Measurements from ENCODE around the gene TMEM114. TPM values are rescaled to one million over a fixed set of nuclear protein-coding genes. Genes with fewer than 3 reads are reported as not detected.

Gene TMEM114
- total RNA-seq, 1 donor, result not detected

GRCh38 chr16:8622315-8622656 is 32.0 kb upstream of the TMEM114 start:
- Histone ChIP-seq H3K79me2 (ENCODE audit: insufficient read depth, low read length) (peaks cover 41% of the 10 kb centered on the region), H3K4me2 (ENCODE audit: insufficient read depth, low read length) (peak overlapping the region; percentile 93), H3K9me3 (ENCODE audit: low read depth, low read length) (no peaks in the 10 kb centered on the region), H4K20me1 (ENCODE audit: insufficient read depth, low read length) (peaks cover 19% of the 10 kb centered on the region), H3K4me1 (ENCODE audit: insufficient read depth, low read length) (peaks cover 23% of the 10 kb centered on the region), H3K27me3 (ENCODE audit: insufficient read depth, low read length) (peaks cover 3% of the 10 kb centered on the region), H3K4me3 (ENCODE audit: insufficient read depth, low read length) (peak overlapping the region; percentile 97), H2AFZ (ENCODE audit: low read length) (peak overlapping the region; percentile 100), H3K27ac (ENCODE audit: low read depth, low read length) (peak overlapping the region; percentile 97), H3K36me3 (ENCODE audit: insufficient read depth, low read length) (peaks cover 10% of the 10 kb centered on the region)
- TF ChIP-seq, protein P1, sequence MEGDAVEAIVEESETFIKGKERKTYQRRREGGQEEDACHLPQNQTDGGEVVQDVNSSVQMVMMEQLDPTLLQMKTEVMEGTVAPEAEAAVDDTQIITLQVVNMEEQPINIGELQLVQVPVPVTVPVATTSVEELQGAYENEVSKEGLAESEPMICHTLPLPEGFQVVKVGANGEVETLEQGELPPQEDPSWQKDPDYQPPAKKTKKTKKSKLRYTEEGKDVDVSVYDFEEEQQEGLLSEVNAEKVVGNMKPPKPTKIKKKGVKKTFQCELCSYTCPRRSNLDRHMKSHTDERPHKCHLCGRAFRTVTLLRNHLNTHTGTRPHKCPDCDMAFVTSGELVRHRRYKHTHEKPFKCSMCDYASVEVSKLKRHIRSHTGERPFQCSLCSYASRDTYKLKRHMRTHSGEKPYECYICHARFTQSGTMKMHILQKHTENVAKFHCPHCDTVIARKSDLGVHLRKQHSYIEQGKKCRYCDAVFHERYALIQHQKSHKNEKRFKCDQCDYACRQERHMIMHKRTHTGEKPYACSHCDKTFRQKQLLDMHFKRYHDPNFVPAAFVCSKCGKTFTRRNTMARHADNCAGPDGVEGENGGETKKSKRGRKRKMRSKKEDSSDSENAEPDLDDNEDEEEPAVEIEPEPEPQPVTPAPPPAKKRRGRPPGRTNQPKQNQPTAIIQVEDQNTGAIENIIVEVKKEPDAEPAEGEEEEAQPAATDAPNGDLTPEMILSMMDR (IDR thresholded peaks at IDR 0.05; ENCODE audit: extremely low read depth, low read depth, low read length), result no peak
- no peak for DNase-seq (ENCODE audit: insufficient read length, low spot score, missing footprints)

GRCh38 chr16:8621572-8622314 is 31.4 kb upstream of the TMEM114 start, which contains the start of gene METTL22:
METTL22 (plus strand) TSS chr16:8621698; CDS start chr16:8625666, 3,968 bp downstream.
- Histone ChIP-seq H3K4me2 (ENCODE audit: insufficient read depth, low read length) (peak within 1 kb of the TSS; percentile 93), H3K4me1 (ENCODE audit: insufficient read depth, low read length) (peaks cover 23% of the 10 kb centered on the region)

DNA sequence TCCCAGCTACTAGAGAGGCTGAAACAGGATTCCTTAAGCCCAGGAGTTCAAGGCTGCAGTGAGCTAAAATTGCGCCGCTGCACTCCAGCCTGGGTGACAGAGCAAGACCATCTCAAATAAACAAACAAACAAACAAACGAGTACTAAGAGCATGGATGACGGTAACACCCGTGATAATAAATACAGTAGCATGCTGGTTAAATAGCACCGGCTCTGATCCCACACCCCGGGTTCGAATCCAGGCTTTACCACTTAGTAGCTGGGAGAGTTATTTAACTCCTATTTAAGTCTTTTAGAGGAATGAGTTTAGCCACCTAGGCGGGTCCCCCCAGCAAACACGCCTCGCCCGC is 30.9 kb upstream of the TMEM114 start:
- Histone ChIP-seq H3K9me3 (ENCODE audit: low read depth, low read length) (no peaks in the 10 kb centered on the region), H3K4me3 (ENCODE audit: insufficient read depth, low read length) (peak overlapping the region; percentile 97), H3K79me2 (ENCODE audit: insufficient read depth, low read length) (peaks cover 39% of the 10 kb centered on the region), H2AFZ (ENCODE audit: low read length) (peak overlapping the region; percentile 100), H3K27me3 (ENCODE audit: insufficient read depth, low read length) (peaks cover 3% of the 10 kb centered on the region), H3K4me1 (ENCODE audit: insufficient read depth, low read length) (peaks cover 23% of the 10 kb centered on the region), H3K27ac (ENCODE audit: low read depth, low read length) (no peak overlapping the region), H3K4me2 (ENCODE audit: insufficient read depth, low read length) (peak overlapping the region; percentile 93), H4K20me1 (ENCODE audit: insufficient read depth, low read length) (peaks cover 19% of the 10 kb centered on the region), H3K36me3 (ENCODE audit: insufficient read depth, low read length) (peaks cover 8% of the 10 kb centered on the region)
- TF ChIP-seq, protein P1 (IDR thresholded peaks at IDR 0.05; ENCODE audit: extremely low read depth, low read depth, low read length), result no peak
- DNase-seq (ENCODE audit: insufficient read length, low spot score, missing footprints), result no peak

More at GRCh38 chr16:8621572-8622314, 31.4 kb upstream of the TMEM114 start, which contains the start of gene METTL22:
- H3K27me3 ChIP-seq (ENCODE audit: insufficient read depth, low read length), result peaks cover 3% of the 10 kb centered on the region
- DNase-seq (ENCODE audit: insufficient read length, low spot score, missing footprints), result peak; percentile 97
- peaks cover 9% of the 10 kb centered on the region for H3K36me3 ChIP-seq (ENCODE audit: insufficient read depth, low read length)
- H3K4me3 ChIP-seq (ENCODE audit: insufficient read depth, low read length), result peak within 1 kb of the TSS; percentile 97
- H3K27ac ChIP-seq (ENCODE audit: low read depth, low read length), result peak within 1 kb of the TSS; percentile 97
- peaks cover 39% of the 10 kb centered on the region for H3K79me2 ChIP-seq (ENCODE audit: insufficient read depth, low read length)
- peaks cover 19% of the 10 kb centered on the region for H4K20me1 ChIP-seq (ENCODE audit: insufficient read depth, low read length)
- H3K9me3 ChIP-seq (ENCODE audit: low read depth, low read length), result no peaks in the 10 kb centered on the region
- TF ChIP-seq, protein P1 (IDR thresholded peaks at IDR 0.05; ENCODE audit: extremely low read depth, low read depth, low read length), result no peak
- peak within 1 kb of the TSS; percentile 100 for H2AFZ ChIP-seq (ENCODE audit: low read length)

- peaks cover 3% of the 10 kb centered on the region for H3K27me3 ChIP-seq (ENCODE audit: insufficient read depth, low read length)
- H3K4me1 ChIP-seq (ENCODE audit: insufficient read depth, low read length), result peaks cover 23% of the 10 kb centered on the region
- peaks cover 37% of the 10 kb centered on the region for H3K79me2 ChIP-seq (ENCODE audit: insufficient read depth, low read length)
- TF ChIP-seq, protein P1 (IDR thresholded peaks at IDR 0.05; ENCODE audit: extremely low read depth, low read depth, low read length), result no peak
- H3K4me2 ChIP-seq (ENCODE audit: insufficient read depth, low read length), result no peak overlapping the region
- DNase-seq (ENCODE audit: insufficient read length, low spot score, missing footprints), result no peak
- H4K20me1 ChIP-seq (ENCODE audit: insufficient read depth, low read length), result peaks cover 15% of the 10 kb centered on the region
- H2AFZ ChIP-seq (ENCODE audit: low read length), result no peak overlapping the region
- no peaks in the 10 kb centered on the region for H3K9me3 ChIP-seq (ENCODE audit: low read depth, low read length)
- H3K4me3 ChIP-seq (ENCODE audit: insufficient read depth, low read length), result no peak overlapping the region
- H3K36me3 ChIP-seq (ENCODE audit: insufficient read depth, low read length), result peaks cover 2% of the 10 kb centered on the region
- no peak overlapping the region for H3K27ac ChIP-seq (ENCODE audit: low read depth, low read length)
These were observed 30.2 kb upstream of the TMEM114 start for GRCh38 chr16:8620535-8620934.

Data from osteoblast (primary cell).